GM21526 (cell line): ENCODE results near the gene ACP6.
"Not testable (repeated sequence)": the region's sequence is repeated elsewhere in the genome, so short reads cannot be mapped to it uniquely, and the experiment has no call there.

Source experiments
- ATAC-seq: cut with Tn5 transposase; IDR thresholded peaks from one replicate; pipeline ENCODE4 v1.9.1; 2021; ENCODE audit warnings: moderate library complexity; ENCODE audit not compliant: unreplicated experiment, low FRiP score

Gene ACP6

GRCh38 chr1:147624529-147624928, 45.8 kb downstream of the ACP6 start:
- ATAC-seq, result no peak

GRCh38 chr1:147624011-147624410, 46.3 kb downstream of the ACP6 start:
- ATAC-seq, result no peak

- ATAC-seq, result no peak
Measured at GRCh38 chr1:147622731-147623130, 47.6 kb downstream of the ACP6 start.

GRCh38 chr1:147620543-147620942, 49.8 kb downstream of the ACP6 start:
- ATAC-seq, result no peak

GRCh38 chr1:147619741-147620140, 50.6 kb downstream of the ACP6 start:
- ATAC-seq, result no peak

- no peak for ATAC-seq
Measured at GRCh38 chr1:147618771-147619170, 51.6 kb downstream of the ACP6 start.

- ATAC-seq, result no peak
Measured at GRCh38 chr1:147618077-147618569, 52.2 kb downstream of the ACP6 start.

- ATAC-seq, result not testable (repeated sequence)
Measured at GRCh38 chr1:147614966-147615365, 55.4 kb downstream of the ACP6 start.

- ATAC-seq, result no peak
Measured at GRCh38 chr1:147613506-147613905, 56.8 kb downstream of the ACP6 start.

- no peak for ATAC-seq
Measured at GRCh38 chr1:147612366-147612765, 58.0 kb downstream of the ACP6 start.

- no peak for ATAC-seq
Measured at GRCh38 chr1:147611586-147611985, 58.7 kb downstream of the ACP6 start.

- ATAC-seq, result peak; percentile 76
Measured at GRCh38 chr1:147611021-147611426, 59.3 kb downstream of the ACP6 start.

GRCh38 chr1:147609358-147609757, 61.0 kb downstream of the ACP6 start:
- ATAC-seq, result no peak

- ATAC-seq, result no peak
Measured at GRCh38 chr1:147608596-147608995, 61.7 kb downstream of the ACP6 start.

GRCh38 chr1:147605591-147605990, 64.7 kb downstream of the ACP6 start:
- ATAC-seq, result no peak

GRCh38 chr1:147603986-147604385, 66.3 kb downstream of the ACP6 start:
- no peak for ATAC-seq

GRCh38 chr1:147600119-147601111, 69.9 kb downstream of the ACP6 start:
- ATAC-seq, result no peak

- ATAC-seq, result peak; percentile 64
Measured at GRCh38 chr1:147599362-147600118, 70.8 kb downstream of the ACP6 start.

- peak; percentile 20 for ATAC-seq
Measured at GRCh38 chr1:147598621-147599361, 71.5 kb downstream of the ACP6 start.

GRCh38 chr1:147597010-147597409, 73.3 kb downstream of the ACP6 start:
- no peak for ATAC-seq
